HG03095 (cell line): ENCODE results near the gene TMED5.

Experiments
- ATAC-seq: cut with Tn5 transposase; IDR thresholded peaks from one replicate; pipeline ENCODE4 v1.9.1; 2021; ENCODE audit warnings: moderate library complexity; ENCODE audit not compliant: unreplicated experiment

Gene TMED5

GRCh38 chr1:93124556-93125355, 55.5 kb downstream of the TMED5 start:
- no peak for ATAC-seq

- no peak for ATAC-seq
Observed at GRCh38 chr1:93123201-93123783, 56.9 kb downstream of the TMED5 start.

DNA sequence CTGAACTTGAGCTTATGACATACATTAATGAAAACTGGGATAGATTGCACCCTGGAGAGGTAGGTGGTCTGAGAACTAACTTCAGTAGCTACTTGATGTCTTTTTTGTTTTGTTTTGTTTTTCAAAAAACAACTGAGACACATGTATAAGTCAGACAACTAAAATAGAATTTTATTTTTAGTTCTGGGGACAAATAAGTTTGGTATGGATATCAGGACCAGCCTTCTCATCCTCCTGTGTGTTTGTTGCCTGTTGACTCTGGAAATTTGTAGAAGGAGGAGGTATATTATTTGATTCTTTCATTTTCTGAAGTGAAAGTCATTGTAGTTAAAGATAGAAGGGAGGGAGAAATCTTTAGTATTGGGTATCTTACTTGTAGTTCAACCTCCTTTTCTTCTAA, 59.6 kb downstream of the TMED5 start:
- ATAC-seq = no peak

- ATAC-seq = no peak
Observed at GRCh38 chr1:93114391-93114790, 65.8 kb downstream of the TMED5 start.

- no peak for ATAC-seq
Observed at GRCh38 chr1:93113127-93113526, 67.1 kb downstream of the TMED5 start.

- ATAC-seq = no peak
Observed at GRCh38 chr1:93111561-93111960, 68.7 kb downstream of the TMED5 start.

DNA sequence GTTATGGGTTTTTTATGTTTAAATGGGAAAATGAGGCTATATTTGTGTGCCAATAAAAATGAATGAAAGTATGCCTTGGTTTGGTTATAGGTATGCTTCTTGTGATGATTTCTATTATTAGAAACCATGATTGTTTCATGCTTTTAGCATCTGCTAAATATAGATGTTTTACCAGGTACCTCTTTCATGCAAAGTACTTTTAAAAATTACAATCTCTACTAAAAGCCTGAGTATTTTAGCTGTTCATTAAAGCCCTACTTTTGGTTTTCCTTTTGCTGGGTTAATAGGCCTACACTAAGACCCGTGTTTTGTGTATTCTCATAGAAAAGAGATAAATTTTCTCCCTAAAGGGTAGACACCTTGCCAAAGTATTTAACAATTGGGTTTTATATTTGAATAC, 69.1 kb downstream of the TMED5 start:
- ATAC-seq = no peak

GRCh38 chr1:93109578-93109977, 70.6 kb downstream of the TMED5 start:
- no peak for ATAC-seq

GRCh38 chr1:93108335-93108734, 71.9 kb downstream of the TMED5 start:
- ATAC-seq = no peak

GRCh38 chr1:93107395-93107794, 72.8 kb downstream of the TMED5 start:
- no peak for ATAC-seq

GRCh38 chr1:93106226-93106625, 74.0 kb downstream of the TMED5 start:
- ATAC-seq = no peak

DNA sequence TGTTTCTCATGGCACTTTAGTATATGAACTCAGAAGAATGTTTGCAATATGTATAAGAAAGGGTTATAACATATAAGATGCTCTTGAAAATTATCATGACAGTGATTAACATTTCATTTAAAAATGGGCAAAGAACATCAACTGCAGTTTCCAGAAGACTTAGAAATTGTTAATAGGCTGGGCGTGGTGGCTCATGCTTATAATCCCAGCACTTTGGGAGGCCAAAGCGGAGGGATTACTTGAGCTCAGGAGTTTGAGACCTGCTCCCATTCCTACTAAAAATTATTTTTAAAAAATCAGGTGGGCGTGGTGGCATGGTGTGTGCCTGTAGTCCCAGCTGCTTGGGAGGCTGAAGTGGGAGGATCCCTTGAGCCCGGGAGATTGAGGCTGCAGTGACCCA, 78.1 kb downstream of the TMED5 start:
- no peak for ATAC-seq
